NCI-H1048 (cell line): Measurements from ENCODE around the gene THNSL1.
"Not testable (repeated sequence)": the region's sequence is repeated elsewhere in the genome, so short reads cannot be mapped to it uniquely, and the experiment has no call there.

Source experiments
- DNase-seq: peaks from one replicate; lab custom pipeline; 2025; lab: John Stamatoyannopoulos, UW

Gene THNSL1, protein sequence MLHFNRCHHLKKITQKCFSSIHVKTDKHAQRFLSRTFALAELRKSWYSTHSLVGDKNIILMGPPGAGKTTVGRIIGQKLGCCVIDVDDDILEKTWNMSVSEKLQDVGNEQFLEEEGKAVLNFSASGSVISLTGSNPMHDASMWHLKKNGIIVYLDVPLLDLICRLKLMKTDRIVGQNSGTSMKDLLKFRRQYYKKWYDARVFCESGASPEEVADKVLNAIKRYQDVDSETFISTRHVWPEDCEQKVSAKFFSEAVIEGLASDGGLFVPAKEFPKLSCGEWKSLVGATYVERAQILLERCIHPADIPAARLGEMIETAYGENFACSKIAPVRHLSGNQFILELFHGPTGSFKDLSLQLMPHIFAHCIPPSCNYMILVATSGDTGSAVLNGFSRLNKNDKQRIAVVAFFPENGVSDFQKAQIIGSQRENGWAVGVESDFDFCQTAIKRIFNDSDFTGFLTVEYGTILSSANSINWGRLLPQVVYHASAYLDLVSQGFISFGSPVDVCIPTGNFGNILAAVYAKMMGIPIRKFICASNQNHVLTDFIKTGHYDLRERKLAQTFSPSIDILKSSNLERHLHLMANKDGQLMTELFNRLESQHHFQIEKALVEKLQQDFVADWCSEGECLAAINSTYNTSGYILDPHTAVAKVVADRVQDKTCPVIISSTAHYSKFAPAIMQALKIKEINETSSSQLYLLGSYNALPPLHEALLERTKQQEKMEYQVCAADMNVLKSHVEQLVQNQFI

DNA sequence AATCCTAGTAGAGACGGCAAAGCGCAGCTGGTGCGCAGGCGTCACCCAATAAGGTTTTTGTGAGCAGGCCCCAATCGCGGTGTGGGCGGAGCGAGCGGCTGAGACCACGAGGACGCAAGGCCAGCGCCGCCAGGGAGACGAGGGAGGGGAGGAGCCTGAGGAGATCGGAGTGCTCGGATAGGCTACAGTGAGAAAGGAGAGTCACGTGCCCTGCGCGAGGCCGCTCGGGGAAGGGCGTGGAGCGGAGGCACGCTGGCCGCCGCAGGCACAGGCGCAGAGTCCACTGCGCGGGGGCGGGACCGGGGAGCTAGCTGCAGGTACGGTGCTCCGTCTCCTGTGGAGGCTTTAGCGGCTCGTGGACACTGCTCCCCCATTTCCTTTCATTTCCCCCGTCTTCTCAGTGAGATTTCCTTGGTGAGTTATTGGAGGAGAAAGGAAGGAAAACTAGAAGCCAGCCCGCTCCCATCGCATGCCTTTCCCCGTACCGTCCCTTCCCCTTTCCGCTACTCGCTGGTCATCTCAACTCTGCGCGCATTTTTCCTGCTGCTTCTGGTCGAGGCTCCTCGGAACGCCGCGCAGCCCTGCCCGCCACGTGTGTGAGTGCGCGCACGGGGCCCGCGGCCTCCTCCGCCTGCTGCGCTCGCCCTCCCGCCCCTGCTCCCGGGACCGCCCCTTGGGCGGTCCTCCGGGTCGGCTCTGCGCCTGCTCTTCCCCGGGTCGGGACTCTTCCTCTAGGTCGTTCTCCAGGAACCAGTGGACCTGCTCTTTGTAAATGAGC, at the start of gene THNSL1:
THNSL1 (plus strand) TSS at position 237 of the 778 bp plus-strand sequence. CDS start 6,612 bp downstream, outside the sequence.
- peak; percentile 98 for DNase-seq

DNA sequence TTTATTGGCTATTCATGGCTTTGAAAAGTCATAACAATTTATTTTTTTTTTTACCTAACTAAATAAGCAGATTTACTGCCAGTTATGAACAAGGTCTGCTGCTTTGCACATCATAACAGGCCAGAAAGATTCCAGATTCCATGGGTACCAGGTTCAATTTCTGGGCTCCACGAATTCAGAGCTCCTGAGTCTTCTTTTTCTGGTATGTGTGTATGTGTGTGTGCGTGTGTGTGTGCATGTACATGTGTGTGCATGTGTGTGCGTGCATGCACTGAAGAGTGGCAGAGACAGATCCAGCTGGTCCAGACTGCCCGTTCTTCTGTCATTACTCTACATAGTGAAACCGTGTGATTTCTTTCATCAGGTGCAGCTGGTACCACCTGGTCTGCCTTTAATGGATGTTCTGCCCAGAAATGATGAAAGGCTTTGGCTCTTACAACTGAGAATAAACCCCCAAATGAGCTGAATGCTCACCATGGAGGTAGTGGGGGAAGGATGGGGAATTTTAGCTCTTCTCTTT, 49.4 kb upstream of the THNSL1 start:
- no peak for DNase-seq

DNA sequence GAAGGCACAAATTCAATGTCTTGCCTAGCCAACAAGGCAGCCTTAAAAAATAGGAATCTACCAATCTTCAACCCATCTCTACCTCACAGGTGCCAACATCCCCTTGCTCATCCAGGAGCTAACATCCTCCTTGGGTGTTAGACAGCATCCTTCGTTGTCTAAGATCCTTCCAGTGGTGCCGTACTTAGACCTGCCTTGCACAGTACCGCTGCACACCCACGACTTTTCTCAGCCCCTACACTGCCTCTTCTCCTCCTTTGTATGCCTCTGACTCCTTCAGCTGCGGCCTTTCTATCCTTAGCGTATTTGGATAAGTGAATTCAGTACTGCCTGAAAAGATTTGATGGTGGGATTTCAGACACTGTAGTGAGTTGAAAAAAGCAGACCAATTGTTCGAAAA, 48.1 kb upstream of the THNSL1 start:
- DNase-seq = no peak

DNA sequence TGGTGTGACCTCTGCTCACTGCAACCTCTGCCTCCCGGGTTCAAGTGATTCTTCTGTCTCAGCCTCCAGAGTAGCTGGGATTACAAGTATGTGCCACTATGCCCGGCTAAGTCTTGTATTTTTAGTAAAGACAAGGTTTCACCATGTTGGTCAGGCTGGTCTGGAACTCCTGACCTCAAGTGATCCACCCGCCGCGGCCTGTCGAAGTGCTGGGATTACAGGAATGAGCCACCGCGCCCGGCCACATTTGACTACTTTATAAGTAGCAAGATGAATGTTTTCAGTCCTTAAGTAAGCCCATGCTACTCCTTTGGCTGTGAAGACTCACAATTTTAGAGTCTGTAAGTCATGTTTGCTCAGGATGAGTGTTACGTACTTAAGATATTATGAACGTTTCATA, 47.5 kb upstream of the THNSL1 start:
- DNase-seq = not testable (repeated sequence)

DNA sequence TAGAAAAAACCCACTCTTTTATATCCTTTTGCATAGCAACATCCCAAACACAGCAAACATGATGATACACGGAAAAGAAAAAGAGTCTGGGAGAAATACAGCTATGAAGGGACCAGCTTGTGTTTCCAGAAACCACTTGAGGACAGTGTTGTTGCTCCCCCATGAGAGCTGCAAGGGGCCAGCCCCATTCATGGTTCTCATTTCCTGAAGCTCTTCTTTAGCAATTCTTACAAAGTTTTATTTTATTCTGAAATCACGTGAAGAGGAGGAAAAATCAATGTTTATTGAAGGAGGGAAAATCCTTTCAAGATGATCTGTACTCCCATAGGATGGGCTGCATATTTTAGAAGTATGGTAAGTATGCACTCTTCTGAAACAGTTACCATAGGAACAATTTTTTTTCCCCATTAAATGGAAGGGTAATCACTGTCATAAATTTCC, 46.6 kb upstream of the THNSL1 start:
- DNase-seq = no peak

DNA sequence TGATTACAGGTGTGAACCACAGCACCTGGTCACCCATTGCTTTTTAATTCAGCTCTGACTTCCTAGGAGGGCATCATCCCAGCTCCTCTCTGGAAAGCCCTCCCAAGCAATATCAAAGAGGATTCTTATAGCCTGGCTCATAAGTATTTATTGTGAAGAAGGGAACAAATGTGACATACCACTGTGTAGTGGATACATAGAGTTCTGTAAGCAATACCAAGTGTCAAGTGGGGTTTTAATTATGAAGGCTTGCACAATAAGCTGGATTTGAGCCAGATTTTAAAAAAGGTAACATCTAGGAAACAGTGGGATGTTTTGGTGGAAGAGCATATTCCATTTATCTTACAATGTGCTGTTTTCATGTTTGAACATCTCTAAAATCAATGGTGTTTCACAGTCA, 45.0 kb upstream of the THNSL1 start:
- DNase-seq = no peak

DNA sequence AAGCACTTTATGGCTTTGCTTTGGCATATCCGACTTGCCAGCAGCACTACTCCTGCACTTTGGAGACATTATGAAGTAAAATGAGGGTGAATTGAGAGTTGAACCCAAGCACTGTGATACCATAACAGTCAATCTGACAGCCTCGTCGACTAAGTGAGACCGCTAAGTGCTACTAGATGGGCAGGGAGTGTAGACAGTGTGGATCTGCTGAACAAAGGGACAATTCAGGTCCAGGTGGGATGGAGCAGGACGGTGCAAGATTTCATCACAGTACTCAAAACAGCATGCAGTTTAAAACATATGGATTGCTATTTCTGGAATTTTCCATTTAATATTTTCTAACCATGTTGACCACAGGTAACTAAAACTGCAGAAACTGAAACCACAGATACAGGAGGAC, 43.2 kb upstream of the THNSL1 start:
- DNase-seq = no peak

DNA sequence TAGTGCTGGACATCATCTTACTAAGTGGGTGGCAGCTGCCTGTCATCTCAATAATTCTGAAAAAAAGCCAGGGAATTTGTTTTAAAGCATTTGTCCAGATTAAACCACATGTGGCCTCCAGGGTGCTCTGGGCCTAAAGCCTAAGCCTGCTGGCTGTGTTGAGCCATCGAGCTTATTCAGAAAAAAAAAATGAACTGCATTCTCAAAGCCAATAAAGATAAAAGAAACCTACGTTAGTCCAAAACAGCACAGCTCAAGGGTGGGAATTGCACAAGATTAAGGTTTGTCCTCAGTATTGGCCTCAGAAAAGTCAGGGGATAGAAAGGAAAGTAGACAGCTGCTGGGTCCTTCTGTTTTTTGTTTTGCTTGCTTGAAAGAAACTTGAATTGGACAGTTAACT, 41.4 kb upstream of the THNSL1 start:
- no peak for DNase-seq

DNA sequence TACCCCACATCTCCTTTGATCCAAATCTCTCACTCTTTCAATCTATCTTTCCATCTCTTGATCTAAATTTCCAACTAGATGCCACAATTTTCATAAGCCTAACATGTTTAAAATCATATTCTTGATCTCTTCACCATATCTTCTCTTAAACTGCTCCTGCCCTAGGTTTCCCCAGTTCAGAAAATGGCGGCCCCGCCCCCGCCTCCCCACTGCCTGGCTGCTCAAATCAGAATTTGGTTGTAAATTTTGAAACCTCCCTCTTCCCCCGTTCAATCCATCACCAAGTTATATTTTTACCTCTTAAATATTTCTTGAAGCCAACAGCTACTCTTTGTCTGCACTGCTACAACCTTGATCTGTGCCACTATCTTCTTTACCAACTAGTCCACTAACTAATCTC, 36.7 kb upstream of the THNSL1 start:
- DNase-seq = no peak

DNA sequence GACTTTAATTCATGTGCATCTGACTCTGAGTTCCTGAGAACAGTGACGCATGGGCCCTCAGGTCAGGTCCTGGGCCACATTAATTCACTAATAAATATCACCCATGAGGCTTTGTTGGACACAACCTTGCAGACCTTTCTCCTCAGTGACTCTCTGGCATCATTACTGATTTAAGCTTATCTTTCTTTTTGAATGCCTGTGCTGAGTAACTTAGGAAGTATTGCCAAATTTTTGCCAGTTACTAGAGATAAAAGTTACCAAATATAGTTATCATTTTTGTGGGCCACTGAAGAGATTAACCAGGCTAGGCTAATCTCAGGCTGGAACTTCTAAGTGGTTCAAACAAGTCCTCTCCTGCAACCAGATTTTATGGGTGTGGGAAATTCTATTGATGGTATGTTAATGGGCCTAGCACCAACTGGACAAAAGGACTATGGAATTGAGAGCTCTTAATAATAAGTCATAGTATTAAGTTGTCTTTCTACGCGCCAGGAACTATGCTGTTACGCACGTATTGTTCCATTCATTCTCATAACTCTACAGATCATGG, 35.2 kb upstream of the THNSL1 start:
- no peak for DNase-seq

DNA sequence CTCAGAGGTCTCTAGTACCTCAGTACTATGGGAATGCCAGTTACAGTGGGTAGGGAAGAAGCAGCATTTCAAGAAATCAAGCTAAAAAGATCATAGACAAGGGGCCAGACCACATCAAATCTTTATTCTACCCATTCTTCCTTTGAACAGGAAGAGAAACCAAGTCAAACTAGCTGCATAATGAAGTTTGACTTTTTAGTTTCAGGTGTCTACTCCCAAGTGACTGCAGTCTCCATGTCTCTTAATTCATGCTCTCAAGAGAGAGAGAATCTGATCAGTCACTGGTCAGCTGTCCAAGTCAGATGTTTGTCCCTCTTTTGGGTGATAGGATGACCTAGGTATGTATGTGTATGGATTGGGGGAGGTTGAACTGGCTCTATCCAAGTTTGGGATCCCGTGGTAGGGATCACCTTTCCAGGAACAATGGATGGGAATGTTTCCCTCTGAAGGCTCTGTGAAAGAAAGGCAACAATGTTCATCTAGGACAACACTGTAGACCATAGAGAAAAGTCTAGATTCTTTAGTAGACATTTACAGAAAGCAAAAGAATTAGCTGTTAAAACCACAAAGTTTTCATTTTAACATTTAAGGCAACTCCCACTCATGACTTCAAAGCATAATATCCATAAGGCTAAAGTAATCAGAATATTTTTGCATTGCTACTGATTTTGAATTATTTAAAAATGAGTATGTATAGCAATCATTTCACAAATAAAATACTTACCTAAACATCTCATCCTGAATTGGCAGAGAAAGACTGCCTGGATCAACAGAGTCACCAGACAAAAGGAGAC, 33.9 kb upstream of the THNSL1 start:
- no peak for DNase-seq

DNA sequence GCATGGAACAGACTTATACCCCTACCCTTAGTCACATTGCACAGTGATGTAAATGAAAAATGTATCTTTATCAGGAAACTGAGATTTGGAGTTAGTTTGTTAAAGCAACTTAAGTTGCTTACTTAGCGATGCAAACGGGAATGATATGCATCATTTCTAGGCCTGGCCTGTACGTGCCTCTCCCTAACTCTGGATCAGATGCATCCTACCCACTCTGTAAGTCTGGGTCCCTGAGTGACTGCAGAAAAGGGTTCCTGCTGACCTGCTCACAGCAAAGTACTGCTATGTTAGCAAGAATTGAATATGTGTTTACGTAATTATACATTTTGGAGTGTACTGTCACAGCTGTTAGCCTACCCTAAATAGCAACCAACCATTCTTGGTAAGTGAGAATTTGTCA, 33.3 kb upstream of the THNSL1 start:
- no peak for DNase-seq

DNA sequence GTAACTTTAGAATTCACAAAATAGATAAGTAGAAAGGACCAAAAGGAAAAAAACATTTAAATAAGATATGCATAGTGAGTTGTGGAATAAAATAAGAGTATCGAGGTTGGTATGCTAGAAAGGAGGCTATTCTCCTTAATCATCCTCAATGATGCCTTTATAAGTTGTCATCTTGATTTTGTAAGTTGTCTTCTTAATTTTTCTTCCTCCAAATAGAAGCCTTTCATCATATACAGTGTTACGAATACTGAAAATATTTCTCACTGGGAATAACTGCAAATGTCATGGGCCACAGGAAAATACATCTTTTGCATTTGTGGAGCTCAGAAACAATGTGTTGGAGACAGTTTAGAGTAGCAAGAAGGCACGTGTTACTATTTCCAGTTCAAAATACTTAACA, 32.5 kb upstream of the THNSL1 start:
- DNase-seq = no peak

DNA sequence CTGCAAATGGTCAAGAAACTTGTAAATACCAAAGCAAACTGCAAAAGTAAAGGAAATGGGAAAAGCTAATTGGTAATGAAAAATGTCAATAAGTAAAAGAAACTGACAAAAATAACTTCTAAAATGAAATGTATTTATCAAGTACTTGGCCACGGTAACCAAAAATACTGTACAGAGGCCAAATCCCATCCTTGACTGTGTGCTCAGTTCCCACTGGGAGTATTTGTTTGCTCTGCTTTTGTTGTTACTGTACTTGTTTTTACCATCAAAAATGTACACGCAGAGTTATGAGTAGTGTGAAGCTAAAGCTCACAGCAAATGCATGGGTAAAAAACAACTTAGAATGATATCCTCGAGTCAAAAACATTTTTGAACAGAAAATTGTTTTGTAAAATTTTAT, 31.5 kb upstream of the THNSL1 start:
- DNase-seq = no peak

DNA sequence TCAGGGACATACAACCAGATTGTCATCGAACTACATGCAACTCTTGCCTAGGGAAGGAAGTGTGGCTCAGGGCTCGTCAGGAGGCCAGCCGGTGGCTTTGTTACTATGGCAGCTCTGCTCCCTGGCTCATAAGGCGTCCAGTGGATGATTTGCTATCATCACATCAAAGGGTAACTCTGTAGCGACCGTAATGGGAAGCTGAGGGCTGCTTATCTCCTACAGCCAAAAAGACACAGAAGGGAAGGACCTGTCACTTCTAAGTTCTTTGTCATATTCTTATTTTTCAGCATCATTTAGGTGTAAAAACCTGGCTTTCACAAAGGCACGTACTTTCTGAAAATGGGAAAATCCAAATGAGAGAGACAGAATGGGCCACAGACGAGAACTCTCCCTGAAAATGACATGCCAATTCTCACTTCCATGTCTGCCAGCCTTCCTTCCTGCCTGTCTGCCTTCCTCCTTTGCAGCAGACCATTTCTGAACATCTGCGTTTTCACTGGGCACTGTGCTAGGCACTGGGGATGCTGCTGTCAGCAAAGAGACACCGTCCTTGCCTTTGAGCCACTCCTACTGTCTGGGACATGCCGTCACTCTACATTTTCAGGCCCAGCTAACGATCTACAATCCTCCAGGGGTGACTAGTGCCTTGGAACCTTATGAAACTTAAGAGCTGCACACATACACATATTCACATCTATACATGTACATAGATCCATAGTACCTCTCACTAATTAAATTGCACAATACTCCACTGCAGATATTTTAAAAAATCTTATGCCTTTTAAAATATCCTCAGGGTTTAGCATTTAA, 27.4 kb upstream of the THNSL1 start:
- DNase-seq = no peak

DNA sequence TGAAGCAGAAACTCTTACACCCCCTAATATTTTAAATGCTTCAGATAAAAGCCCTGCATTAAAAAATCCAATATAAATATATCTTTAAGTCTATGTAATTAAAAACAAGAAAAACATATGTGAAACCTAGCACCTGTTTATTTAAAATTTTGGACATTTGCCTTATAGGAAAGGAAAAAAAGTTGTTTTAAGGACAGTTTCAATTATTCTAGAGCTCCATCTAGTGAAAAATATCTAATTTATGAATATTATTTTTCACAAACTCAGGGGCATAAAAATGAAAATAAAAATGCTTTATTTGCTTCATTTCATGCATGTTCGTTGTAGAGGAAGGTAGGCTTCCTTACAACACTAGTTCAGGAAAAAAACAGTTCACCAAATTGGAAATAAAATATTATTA, 26.5 kb upstream of the THNSL1 start:
- DNase-seq = no peak

DNA sequence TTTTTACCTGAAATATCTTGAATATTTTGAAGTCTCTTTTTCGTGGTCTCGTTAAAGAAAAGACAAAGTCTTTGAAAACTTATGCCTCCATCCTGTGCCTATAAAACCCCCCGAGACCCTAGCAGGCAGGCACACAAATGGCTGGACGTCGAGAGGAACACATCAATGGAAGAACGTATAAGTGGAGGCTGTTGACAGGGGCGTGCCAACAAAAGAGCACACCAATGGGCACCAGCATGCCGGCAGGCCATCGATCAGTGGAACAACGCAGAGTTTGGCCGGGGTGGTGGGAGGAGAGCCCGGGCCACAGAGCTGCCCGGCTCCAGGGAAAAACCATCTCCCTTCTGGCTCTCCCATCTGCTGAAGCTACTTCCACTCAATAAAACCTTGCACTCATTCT, 25.1 kb upstream of the THNSL1 start:
- no peak for DNase-seq

DNA sequence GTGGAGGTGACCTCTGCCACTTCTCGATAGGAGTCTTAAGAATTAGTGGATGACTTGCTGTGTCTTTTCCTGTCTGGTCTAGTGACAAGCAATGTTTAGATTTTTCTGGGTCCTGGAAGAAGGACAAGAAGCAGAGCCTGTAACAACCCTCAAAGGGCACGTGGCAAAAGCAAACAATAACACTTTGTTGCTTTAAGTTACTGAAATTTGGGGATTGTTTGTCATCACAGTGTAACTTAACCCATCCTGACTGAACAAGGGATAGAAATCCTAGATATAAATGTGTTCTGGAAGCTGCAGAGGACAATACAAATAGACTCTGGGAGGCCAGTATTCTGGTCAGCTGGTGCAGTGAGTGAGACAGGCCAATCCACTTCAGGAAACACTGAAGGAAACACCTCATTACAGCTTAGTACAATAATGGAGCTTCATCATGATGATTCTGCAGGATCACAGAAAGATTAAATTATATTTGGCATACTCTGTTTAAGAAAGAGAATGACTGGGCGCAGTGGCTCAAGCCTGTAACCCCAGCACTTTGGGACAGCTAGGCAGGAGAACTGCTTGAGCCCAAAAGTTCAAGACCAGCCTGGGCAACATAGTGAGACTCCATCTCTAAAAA, 23.8 kb upstream of the THNSL1 start:
- DNase-seq = no peak

DNA sequence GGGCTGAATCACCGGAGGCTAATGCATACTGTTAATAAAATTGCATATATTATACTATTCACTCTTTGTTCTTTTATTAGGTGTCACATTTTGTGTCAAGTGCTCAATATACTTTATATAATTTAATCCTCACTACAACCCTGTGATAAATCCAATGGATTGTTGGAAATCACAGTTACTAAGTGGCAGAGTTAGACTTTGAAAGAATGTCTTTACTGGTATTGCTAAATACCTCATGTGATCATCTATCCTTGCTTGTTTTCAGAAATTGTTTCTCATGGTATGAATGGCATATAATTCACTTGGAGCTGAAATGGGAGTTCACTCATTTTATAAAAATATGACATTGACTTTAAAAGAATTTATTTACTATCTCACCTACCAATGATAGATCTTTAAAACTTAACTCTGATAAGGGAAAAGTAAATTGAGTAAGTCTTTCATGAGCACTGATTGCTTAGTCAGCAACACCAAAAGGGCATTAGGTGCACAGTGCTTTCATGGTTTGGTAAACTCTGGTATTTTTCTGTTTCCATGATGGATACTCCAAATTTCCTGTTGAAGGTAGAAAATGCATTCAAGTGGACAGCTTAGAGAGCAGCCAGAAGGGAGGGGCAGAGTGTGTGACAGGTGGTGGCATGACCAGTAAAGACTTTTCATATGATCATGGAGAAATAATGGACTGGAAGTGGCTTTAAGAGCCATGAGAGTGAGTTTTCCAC, 23.0 kb upstream of the THNSL1 start:
- DNase-seq = no peak
